Neural cell (in vitro differentiated cells): ENCODE data around the gene SERPINB1.

Source experiments
- CTCF ChIP-seq: fragments of 450-650 bp; IDR thresholded peaks from 2 replicates; pipeline ENCODE4 v1.5.1; 2014; ENCODE audit warnings: antibody characterized with exemption, mild to moderate bottlenecking, moderate library complexity; ENCODE audit not compliant: poor library complexity, severe bottlenecking
- EP300 ChIP-seq: fragments of 450-650 bp; conservative IDR thresholded peaks from 2 replicates; pipeline ENCODE4 v1.6.1; 2014; ENCODE audit warnings: antibody characterized with exemption, mild to moderate bottlenecking, moderate library complexity; ENCODE audit not compliant: poor library complexity, severe bottlenecking
- MXI1 ChIP-seq: fragments of 450-650 bp; conservative IDR thresholded peaks from 2 replicates; pipeline ENCODE4 v1.6.1; 2014; ENCODE audit warnings: antibody characterized with exemption, mild to moderate bottlenecking; ENCODE audit not compliant: poor library complexity, severe bottlenecking
- POLR2AphosphoS5 ChIP-seq: IDR thresholded peaks from 2 replicates; pipeline ENCODE4 v1.6.1; 2012
- RAD21 ChIP-seq: fragments of 450-650 bp; conservative IDR thresholded peaks from 2 replicates; pipeline ENCODE4 v1.6.1; 2014; ENCODE audit warnings: antibody characterized with exemption, mild to moderate bottlenecking, moderate library complexity
- SMC3 ChIP-seq: fragments of 450-650 bp; conservative IDR thresholded peaks from 2 replicates; pipeline ENCODE4 v1.6.1; 2014; ENCODE audit warnings: antibody characterized with exemption, mild to moderate bottlenecking, moderate library complexity; ENCODE audit not compliant: poor library complexity
- TAF1 ChIP-seq: IDR thresholded peaks from 2 replicates; pipeline ENCODE4 v1.6.1; 2012; ENCODE audit warnings: low read depth

- TF ChIP-seq CTCF (no peak), SMC3 (no peak), MXI1 (no peak), POLR2AphosphoS5 (no peak), RAD21 (no peak), TAF1 (no peak), EP300 (no peak)
Observed at GRCh38 chr6:2802521-2803060, 39.1 kb downstream of the SERPINB1 start.
